ENCODE measurements around the gene KISS1.

Gene KISS1

DNA sequence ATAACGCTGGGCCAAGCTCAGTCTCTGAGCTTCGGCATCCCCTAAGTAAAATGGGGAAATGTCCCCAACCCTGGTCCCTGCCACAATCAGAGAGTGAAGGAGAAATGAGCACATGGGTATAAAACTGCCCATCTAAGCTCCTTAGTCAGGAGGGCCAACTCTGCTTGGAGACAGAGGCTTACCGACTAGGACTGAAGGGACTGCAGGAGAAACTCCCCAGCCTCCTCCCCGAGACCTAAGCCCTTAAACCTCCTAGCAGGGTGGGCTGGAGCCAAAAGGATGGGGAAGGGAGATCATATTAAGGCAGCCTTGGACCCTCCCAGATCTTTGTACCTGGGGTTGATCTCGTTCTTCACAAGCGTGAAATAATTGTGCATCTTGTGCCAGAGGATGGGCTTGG is 50.0 kb downstream of the KISS1 start:
- Mint-ChIP-seq H3K27ac (no peak overlapping the region), H3K4me3 (no peak overlapping the region), H3K36me3 (no peaks in the 10 kb centered on the region), H3K9me3 (no peaks in the 10 kb centered on the region), H3K27me3 (peaks cover 27% of the 10 kb centered on the region), H3K4me1 (peaks cover 11% of the 10 kb centered on the region)
- no peak for ATAC-seq

DNA sequence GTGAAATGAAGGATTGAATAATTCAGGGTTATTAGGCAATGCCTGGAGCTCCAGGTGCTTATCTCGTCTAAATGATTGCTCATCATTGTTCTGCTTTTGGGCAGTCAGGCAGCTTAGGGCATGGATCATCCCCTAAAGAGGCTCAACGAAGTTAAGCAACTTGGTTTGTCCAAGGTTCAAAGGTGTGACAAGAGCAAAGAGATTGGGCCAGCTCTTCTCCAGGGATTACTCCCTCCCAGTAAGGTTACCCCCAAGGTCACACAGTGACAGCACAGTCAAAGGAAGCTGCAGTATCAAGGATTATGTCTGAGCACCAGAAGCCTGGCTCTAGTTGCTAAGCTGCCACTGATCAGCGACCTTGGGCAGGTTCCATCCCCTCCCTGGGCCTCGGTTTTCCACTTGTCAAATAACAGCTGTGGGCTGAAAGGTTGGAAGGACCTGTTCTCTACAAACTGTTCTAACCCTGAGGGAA is 51.2 kb downstream of the KISS1 start:
- Mint-ChIP-seq H3K9me3 (peaks cover 2% of the 10 kb centered on the region), H3K36me3 (no peaks in the 10 kb centered on the region), H3K27ac (no peak overlapping the region), H3K4me3 (no peak overlapping the region), H3K27me3 (peaks cover 30% of the 10 kb centered on the region), H3K4me1 (peaks cover 11% of the 10 kb centered on the region)
- no peak for ATAC-seq

DNA sequence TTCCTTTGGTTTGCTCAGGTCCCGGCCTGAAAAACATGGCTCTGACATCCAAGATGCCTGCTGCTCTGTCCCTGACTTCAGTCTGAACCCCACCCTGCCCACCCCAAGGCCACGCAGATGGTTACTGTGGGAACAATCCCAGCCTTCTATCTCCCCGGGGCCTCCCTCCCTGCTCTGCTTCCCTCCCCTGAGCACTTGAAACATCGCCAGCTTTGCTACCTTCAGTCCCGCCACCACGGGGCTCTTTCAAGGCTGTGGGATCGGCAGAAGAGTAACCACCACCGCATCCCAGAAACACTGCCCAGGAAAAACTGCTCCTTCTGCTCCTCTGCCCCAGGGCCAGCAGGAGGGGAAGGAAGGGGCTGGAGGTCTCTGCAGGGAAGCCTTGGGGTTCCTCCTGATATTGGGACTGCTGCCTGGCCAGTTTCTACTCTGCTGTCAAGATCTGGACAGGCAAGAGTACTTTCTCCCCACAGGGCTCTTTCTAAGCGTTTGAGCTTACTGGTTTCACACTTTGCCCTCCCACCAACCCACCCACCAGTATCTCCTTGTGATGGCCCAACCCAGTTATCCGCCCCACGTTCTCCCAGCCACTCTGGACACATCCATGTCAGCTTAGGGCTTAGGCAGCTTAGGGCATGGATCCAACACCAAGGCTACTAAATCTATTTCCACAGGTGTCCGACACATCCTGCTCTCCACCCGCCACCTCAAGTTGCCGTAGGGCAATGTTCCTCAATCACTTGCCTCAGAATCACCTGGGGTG is 52.8 kb downstream of the KISS1 start:
- Mint-ChIP-seq H3K27ac (no peak overlapping the region), H3K4me3 (no peak overlapping the region), H3K27me3 (peaks cover 34% of the 10 kb centered on the region), H3K4me1 (peaks cover under 1% of the 10 kb centered on the region), H3K9me3 (peaks cover 3% of the 10 kb centered on the region), H3K36me3 (no peaks in the 10 kb centered on the region)
- ATAC-seq = no peak

DNA sequence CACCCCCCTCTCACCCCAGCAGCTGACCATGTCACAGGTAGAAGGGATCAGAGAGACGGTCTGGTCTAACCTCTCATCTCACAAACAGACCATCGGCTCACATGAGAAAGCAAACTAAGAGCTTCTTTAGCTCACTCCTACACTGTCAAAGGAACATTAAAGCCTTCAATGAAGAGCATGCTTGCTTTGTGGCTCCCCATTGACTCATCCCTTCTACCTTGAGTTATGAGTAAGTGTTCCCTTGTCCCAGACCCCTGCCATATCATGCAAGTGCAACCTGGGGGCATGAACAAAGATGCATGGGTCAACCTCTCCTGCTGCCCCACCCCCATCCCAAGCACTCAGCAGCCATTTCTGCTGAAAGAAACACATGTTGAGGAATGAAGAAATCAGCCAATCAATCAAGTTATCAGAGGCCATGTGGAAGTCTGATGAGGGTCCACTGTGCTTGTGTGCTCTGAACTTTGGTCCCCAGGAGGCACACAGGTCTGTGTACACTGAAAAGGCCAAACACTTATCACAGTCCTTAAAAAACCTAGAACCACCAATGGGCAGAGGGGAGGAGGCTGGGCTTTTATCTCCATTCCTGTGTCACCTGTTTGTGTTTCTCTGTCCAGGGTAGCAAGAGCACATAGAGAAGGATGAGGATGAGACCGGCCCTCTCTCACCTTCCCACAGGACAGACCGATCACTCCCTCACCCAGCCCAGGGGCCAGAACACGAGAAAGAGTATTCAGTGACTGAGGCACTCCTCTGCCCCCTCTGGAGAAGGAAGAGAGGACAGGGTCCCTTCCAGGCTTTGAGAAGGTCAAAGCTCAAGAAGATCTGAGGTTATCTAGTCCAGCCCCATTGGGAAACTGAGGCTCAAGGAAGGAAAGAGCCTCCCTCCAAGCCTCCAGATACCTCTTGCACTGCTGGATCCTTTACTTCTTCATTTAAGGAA is 54.0 kb downstream of the KISS1 start:
- no peak for ATAC-seq
- Mint-ChIP-seq H3K27me3 (peaks cover 39% of the 10 kb centered on the region), H3K36me3 (no peaks in the 10 kb centered on the region), H3K4me3 (no peak overlapping the region), H3K27ac (no peak overlapping the region), H3K4me1 (no peaks in the 10 kb centered on the region), H3K9me3 (peaks cover 3% of the 10 kb centered on the region)

DNA sequence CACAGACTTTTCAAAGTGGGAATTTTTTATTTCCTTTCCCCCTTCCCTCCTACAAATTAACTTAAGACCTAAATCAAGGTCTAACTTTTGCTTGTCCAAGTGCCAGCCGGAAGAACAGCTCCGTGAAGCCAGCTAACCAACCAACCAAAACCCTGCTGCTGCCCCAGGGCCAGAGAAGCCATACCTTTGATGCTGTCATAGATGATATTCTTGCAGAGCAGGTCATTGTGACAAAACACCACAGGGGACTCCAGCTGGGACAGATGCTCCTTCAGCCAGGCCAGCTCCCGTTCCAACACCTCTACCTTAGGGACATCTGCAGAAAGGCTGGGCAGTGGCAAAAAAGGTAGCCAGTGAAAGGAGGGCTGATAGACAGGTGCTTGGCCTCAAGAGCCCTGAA is 55.2 kb downstream of the KISS1 start:
- Mint-ChIP-seq H3K27me3 (peaks cover 39% of the 10 kb centered on the region), H3K9me3 (peaks cover 3% of the 10 kb centered on the region), H3K27ac (no peak overlapping the region), H3K36me3 (no peaks in the 10 kb centered on the region), H3K4me1 (no peaks in the 10 kb centered on the region), H3K4me3 (no peak overlapping the region)
- ATAC-seq = no peak

All from stimulated activated memory B cell treated with anti-CD40 and anti-IgM and Interleukin-4, amounts not matched to agents 10 μg/mL and 1 μg/mL and 100 μg/mL, for 72 hours (primary cell).